GM21576 (cell line): ENCODE measurements around the gene GIT2.
"Not testable (repeated sequence)": the region's sequence is repeated elsewhere in the genome, so short reads cannot be mapped to it uniquely, and the experiment has no call there.

Experiments
- ATAC-seq: cut with Tn5 transposase; IDR thresholded peaks from one replicate; pipeline ENCODE4 v1.9.1; 2021; ENCODE audit warnings: mild to moderate bottlenecking, moderate library complexity; ENCODE audit not compliant: unreplicated experiment

Gene GIT2

DNA sequence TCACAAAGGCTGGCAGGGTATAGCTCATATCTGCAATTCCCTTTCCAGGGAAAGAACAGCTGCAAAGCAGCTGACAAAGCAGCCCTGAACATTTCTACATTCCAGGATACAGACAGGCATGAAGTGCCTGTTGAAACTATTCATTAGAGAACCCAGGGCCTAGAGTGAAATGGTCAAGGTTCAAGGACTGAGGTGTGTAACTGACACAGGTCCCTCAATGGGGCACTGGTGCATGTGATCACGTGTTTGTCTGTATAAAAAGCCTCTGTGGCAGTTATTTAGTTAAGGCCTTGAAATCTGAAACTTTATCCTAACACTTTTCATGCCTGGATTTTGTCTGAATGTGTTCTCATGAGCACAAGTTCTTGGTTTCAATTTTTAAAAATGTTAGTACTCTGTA lies 47.1 kb downstream of the GIT2 start:
- no peak for ATAC-seq

DNA sequence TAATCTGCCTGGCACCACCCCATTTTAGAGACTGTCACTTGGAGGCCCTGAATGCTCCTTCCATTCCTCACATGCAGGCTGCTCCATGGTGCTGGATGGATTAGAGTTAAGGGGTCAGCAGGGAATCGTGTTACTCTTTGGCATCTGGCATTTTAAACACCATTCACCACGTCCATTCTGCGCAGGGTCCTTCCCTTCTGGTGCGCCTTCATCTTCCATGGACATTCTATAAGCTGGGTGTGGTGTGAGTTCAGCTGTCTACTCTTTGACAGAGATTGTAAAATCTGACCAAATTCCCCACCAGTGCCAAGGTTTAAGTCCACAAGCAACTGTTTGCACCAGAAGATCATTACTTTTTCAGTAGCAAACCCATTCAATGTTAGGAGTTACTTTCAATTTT lies 47.8 kb downstream of the GIT2 start:
- ATAC-seq: no peak

DNA sequence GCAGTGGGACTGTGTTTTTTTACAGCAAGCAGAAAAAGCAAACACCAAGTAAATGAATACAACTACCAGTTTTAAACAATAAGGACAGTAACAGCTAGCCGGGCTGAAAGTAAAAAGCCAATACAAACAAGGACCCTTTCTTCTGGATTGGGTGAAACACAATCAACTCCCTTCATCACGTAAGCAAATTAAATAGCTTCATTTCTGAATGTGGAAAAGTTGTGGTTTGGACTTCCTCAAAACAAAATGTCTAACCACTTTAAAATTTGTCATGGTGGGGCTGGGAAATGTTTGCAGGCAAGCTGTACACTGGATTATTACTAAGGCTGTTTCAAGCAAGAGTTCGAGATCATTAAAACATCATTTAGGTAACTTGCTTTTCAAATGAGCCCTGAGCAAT lies 48.6 kb downstream of the GIT2 start:
- ATAC-seq: no peak

DNA sequence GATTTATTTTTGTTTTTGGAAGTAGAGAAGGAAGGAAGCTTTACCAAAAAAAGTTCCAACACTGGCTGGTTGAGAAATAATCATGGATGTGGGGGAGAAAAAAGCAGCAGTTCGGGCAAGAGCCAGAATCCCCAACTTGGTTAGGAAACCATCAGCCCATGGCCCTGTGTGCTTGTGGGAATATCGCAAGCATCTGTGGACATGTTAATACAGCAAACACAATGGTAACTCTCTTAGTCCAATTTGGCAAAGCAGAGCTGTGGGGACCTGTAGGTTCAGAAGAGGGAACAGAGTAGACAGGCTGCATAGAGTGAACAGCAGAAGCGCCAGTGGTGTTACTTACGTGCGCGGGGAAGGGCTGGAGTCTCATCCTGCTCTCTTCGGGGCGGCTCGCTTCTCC lies 49.3 kb downstream of the GIT2 start:
- no peak for ATAC-seq

DNA sequence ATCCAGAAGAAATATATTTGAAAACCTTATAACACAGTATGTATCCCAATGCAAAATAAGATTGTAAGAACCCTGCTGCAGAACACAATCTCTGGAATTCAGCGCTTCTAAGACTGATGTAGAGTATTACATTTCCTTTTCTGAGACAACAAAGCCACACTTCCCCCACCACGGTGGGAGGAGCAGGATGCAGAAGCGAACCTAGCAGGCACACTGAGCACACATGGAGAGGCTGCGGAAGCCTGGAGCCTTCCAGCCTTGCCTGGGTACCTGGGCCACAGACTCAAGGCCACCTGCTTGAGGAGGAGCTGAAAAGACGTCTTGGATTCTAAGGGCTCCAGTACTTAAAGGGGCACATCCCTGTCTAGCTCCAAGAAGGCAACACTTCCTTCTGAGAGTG lies 49.7 kb downstream of the GIT2 start:
- no peak for ATAC-seq

DNA sequence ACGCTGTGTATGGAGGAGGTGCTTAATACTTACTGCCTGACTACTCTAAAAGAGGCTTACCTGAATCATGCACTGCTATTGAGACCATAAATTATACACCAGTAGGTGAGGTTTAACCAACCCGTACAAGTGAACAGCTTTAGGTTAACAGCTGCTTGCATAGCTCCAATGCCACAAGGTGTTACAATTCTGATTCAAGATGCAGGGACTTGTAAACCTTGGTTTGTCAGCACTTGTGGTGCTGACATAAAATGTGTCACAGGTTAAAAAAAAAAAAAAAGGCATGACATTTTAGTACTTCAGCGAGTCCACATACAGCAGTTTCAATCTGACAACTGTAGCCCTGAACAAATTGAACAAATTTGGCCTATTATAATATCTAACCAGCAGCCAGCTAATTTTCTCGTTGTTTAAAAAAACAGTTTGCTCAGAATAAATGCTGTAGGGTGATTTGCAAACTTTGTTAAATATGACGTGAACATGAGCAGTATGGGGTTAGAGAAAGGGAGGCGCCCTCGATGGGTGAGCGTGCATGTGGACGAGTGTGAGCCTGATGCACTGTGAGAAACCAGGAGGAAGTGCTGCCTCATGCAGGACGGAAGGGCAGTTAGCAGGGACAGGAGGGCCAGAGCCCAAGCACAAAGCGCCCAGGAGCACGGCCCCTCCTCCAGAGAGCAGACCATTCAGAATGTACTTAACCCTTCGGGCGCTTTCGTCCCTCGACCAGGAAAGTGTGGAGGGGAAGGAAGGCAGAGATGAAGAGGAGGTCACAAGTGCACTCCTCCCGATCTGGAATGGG lies 51.4 kb downstream of the GIT2 start:
- ATAC-seq: no peak

DNA sequence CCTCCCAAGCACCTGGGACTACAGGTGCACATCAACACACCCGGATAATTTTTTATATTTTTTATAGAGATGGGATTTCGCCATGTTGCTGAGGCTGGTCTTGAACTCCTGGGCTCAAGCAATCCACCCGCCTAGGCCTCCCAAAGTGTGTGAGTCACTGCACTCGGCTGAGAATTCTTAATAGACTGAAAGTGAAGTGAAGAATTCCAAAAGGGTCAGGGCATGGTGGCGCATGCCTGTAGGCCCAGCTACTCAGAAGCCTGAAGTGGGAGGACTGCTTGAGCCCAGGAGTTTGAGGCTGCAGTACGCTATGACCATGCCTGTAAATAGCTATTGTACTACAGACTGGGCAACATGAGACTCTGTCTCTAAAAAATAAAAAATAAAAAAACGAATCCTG lies 52.4 kb downstream of the GIT2 start:
- no peak for ATAC-seq

DNA sequence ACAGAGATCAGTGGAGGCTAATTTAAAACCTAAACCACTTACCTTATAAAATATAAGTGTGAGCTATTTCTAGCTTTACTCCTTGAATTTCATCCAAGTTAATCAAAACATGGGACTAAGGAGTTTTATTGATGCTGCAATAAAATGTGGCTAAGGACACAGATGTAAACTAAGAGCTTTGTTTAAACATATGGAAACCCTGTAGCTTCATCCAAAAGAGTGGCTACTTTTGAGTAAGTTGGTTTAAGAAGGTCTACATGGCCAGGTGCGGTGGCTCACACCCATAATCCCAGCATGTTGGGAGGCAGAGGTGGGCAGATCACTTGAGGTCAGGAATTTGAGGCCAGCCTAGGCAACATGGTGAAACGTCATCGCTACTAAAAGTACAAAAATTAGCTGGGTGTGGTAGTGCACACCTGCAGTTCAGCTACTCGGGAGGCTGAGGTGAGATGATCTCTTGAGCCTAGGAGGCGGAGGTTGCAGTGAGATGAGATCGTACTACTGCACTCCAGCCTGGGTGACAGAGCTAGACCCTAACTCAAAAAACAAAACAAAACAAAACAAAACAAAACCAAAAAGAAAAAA lies 55.7 kb downstream of the GIT2 start:
- no peak for ATAC-seq

DNA sequence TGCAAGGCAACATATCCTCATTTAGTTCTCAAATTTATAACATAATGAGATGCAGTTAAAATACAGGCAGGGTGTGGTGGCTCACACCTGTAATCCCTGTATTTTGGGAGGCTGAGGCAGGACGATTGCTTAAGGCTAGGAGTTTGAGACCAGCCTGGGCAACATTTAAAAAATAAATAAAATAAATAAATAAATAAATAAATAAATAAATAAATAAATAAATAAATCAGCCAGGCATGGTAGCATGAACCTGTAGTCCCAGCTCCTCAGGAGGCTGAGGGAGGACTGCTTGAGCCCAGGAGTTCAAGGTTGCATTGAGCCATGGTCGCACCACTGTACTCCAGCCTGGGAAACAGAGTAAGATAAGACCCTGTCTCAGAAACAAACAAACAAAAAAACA lies 56.7 kb downstream of the GIT2 start:
- ATAC-seq: no peak

DNA sequence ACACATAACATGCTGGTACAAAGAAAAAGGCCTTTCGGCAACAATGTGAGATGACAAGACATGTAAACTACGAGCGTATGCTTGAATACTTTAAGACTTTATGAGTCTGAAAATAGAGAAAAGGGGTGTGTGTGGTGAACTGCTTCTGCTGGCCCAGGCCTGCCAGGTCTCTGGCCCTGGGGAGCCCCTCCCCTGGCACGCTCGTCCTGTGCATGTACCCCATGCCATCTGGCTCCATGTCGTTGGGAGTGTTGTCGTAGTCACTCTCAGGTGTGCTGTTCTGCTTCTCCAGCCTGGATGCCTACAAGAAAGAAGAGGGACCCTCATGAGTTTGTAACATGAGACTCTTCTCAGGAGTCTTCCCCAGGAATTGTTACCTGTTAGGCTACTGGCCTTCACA lies 57.2 kb downstream of the GIT2 start:
- ATAC-seq: no peak

DNA sequence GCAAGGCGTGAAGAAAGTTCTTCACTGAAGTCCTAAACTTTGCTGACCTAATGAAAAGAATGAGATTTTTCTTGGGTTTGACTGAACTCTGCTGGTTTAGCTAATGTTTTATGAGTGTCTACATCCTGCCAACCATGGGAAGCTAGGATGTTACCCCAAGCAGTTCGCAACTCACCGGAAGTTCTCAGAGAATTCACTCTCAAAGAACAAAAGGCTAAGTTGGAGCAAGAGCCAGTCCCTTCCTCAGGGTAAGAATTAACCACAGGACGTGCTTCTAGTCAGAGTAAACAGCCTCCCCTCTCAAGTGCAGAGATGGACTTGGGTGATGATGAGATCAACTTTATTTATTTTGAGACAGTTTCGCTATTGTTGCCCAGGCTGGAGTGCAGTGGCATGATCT lies 58.8 kb downstream of the GIT2 start:
- no peak for ATAC-seq

DNA sequence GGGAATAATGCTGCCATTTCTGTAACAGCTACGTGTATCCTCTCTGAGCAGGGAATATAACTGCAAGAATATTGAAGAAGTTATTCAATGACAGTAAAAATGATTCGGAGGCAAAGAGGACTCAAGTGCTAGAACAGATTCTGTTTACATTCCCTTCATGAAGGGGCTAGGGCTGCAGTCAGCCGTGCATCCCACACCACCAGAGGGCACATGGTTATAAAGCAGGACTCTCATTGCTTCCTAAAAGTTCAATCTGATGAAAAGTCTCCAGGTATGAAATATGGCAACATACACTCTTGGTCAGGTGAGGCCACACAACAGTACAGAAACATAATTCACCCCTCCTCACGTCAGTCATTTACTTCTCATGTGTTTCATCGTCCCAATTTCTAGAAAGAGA lies 62.1 kb downstream of the GIT2 start:
- ATAC-seq: no peak

DNA sequence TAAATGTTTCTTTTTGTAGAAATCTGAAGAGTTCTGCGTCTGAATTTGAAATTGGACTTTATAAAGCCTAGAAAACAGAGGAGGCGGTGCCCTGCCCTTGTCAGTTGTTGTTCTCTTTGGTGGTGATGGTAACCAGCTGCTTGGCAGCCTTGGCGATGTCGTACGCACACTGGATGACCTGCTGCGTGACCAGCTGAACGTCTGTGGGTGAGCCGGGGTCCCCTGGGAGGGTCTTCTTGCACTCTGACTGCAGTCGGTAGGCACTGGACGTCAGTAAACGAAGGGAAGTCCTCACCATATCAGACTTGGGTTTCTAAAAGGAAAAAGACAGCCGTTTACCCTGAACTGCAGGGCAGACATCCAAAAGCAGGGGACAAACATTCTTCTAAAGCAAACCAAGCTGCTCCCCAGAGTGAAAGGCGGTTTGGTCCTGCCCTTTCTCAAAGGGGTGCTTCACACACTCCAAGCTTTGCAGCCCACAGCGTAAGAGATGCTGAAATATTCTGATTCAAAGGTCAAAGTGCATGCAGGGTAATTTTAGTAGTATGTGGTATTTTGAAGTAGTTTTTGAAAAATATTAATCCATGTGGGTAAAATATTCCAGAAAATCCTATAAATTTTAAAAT lies 63.2 kb downstream of the GIT2 start:
- no peak for ATAC-seq

DNA sequence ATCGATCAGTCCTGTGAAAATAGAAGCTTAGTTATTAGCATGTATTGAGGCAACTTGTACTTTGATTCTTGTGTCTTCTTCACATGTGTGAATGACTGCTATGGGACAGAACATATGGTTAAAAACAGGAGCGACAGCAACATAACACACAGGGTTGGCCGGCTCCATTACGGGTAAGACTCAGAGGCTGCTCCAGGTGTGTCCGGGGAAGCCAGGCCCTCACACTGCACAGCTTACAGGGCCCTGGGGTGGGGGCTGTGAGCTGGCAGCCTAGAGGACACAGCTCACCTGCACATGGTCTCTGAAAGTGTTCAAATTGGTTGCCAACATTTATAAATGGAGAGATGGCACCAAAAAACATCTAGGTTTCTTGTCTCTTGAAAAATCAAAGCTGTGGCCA lies 65.0 kb downstream of the GIT2 start:
- no peak for ATAC-seq

DNA sequence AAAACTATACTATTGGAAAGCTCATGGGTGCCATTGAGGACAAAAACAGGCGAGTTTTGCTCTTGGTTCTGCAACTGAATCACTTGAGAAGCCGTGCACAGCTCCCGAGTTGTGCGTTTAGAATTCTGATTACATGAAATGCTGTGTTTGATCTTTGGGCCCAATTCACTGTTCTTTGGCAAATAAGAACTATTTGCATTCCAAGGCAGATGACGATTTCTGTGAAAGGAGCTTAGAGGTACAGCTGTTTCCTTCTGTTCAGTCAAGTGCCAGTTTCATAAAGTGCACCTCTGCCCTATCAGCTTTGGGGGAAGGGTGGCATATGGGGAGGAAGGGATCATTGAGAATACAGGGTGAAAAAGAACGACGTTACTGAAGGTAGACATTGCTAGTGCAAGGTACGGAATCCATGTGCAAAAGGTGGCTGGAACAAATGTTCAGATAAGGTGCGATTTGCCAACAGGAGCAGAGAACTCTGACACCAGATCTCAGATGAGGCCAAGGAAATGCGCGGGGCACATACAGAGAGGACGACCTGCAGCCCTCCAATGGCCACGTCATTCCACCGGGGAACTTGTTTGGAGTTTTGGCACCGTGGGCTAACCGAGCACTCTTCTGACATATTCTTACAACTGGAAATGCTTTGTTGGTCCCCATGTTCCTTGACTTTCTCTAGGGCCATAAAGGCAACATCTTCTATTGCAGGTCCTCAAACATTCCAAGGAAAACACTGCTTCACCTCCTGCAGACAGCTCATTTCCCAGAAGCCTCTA lies 66.0 kb downstream of the GIT2 start:
- no peak for ATAC-seq

DNA sequence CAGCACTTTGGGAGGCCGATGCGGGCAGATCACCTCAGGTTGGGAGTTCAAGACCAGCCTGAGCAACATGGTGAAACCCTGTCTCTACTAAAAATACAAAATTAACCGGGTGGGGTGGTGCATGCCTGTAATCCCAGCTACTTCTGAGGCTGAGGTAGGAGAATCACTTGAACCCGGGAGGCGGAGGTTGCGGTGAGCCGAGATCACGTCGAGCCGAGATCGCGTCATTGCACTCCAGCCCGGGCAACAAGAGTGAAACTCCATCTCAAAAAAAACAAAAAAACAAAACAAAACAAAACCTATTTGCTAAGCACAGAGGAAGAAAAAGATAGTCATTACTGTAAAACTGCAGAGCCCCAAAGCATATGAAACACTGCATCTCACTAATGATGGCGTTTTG lies 66.8 kb downstream of the GIT2 start:
- not testable (repeated sequence) for ATAC-seq

DNA sequence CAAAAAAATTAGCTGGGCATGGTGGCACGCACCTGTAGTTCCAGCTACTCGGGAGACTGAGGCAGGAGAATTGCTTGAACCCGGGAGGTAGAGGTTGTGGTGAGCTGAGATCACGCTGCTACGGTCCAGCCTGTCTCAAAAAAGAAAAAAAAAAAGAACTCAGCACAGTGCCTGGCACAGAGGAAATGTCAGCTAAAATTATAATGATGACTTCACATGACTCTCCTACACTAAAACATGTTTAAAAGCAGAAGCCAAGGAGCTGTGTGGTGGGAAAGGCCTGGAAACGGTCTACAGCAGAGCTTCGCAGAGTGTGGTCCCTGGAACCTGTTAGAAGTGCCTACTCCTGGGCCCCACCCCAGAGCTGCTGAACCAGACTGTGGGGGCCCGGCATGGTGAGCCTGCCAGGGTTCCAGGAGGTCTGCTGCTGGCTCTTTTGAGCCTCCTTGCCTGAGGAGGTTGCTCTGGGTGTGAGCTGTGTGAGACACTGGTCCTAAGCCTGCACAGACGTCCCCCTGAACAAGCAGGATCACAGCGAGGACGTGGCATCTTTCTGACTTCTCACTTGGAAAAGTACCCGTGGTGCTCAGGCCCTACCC lies 68.0 kb downstream of the GIT2 start:
- no peak for ATAC-seq

DNA sequence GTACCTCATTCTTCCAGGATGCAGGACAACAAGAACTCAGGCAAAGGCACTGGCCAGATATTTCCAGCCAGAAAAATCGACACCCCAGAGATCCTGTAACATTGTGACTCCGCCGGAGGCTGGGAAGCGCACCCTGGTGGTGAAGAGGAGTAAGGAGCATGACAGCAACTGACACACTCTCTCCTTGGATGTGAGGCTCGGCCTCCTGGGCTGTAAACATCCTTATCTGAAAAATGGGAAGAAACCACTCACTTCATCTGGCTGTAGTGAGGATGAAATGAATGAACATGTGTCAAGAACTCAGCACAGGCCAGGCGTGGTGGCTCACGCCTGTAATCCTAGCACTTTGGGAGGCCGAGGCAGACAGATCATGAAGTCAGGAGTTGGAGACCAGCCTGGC lies 68.5 kb downstream of the GIT2 start:
- ATAC-seq: no peak

DNA sequence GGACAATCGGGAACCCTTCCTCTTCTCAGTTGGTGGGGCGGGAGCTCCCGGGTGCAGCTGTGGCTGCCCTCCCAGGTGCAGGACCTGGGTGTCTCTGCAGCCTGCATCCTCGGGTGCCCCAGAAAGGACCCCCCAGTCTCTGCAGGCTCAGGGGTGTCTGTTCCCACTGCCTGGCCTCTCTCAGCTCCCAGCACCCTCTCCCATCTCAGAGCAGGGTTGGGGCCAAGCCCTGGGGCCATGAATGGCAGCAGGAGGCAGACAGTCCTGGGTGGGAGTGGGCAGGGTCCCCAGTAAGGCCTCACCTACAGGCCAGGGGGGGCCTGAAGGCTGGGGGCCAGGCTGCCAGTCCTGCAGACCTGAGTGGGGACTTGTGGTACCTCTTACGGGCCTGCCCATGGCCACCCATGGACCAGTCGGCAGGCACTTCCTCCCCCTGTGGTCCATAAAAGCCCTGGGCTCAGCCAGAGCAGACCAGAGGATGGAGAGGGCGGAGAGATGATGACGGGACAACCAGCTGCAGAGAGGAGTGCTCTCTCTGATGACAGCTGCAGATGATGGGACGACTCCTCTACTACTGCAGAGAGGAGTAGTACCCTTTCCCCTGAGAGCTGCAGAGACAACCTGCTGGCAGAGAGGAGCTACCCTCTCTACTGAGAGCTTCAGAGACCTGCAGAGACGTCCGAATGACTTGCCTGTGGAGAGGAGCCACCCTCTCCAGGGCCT lies 69.5 kb downstream of the GIT2 start:
- ATAC-seq: no peak

DNA sequence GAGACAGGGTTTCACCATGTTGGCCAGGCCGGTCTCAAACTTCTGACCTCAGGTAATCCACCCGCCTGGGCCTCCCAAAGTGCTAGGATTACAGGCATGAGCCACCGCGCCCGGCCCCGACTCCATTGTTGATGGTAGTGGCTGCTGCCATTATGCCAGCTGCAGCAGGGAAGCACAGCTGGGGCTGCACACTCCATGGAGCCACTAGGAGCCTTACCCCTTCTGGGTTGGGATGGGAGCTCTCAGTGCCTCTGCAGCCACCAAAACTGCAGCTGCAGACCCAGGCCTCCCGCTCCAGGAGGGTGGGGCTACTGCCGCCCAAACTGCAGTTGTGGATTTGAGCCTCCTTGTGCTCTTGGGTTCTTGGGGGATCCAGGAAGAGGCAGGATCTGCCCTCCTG lies 70.2 kb downstream of the GIT2 start:
- no peak for ATAC-seq
